ENCODE measurements around the gene OR51G2. TPM values are rescaled to one million over a fixed set of nuclear protein-coding genes. Genes with fewer than 3 reads are reported as not detected.

OR51G2 gene
- polyA plus RNA-seq, 1 donor (not counting 4 experiments of a cell fraction or from before 2014, with no cell fraction given): not detected

GRCh38 chr11:4903484-4903883, 15.7 kb downstream of the OR51G2 start, which contains the start of gene OR51A7:
Gene OR51A7 (plus strand): TSS chr11:4903783. CDS start chr11:4907370, 3,587 bp downstream.
- Histone ChIP-seq H3K36me3 (ENCODE audit: control insufficient read depth in 2 of 2, extremely low read depth in 1 of 2, insufficient read depth in 2 of 2, low read length in 2 of 2) (no peaks in the 10 kb centered on the region), H3K27me3 (ENCODE audit: control insufficient read depth, extremely low read depth, insufficient read depth, low read length) (no peaks in the 10 kb centered on the region), H3K27ac (ENCODE audit: control insufficient read depth, insufficient read depth, low read length) (no peak within 1 kb of the TSS), H2AFZ (ENCODE audit: control insufficient read depth, low read length) (no peak within 1 kb of the TSS), H3K9me1 (ENCODE audit: control insufficient read depth, extremely low read depth, insufficient read depth, low read length) (no peaks in the 10 kb centered on the region), H4K20me1 (ENCODE audit: control insufficient read depth, extremely low read depth, insufficient read depth, low read length) (no peaks in the 10 kb centered on the region), H3K9ac (ENCODE audit: control insufficient read depth, extremely low read depth, insufficient read depth, low read length) (no peak within 1 kb of the TSS), H3K4me2 (ENCODE audit: control insufficient read depth, extremely low read depth, insufficient read depth, low read depth, low read length) (no peak within 1 kb of the TSS), H3K9me3 (ENCODE audit: control insufficient read depth, low read depth, low read length) (no peaks in the 10 kb centered on the region), H3K4me3 (ENCODE audit: control insufficient read depth in 2 of 3, extremely low read depth in 1 of 3, insufficient read depth in 2 of 3, low read depth in 1 of 3, low read length in 3 of 3) (no peak within 1 kb of the TSS), H3K4me1 (ENCODE audit: control insufficient read depth, extremely low read depth, insufficient read depth, low read length) (no peaks in the 10 kb centered on the region), H3K79me2 (ENCODE audit: control insufficient read depth, insufficient read depth, low read length) (no peaks in the 10 kb centered on the region)
- dilution Hi-C loops (cut with MboI; ENCODE audit: extremely low pct_ligation_motif_present, low sequenced_read_pairs): no loop called here
- FAIRE-seq: no peak
- TF ChIP-seq EZH2 (IDR thresholded peaks at IDR 0.05; ENCODE audit: low read length) (no peak), CTCF (optimal IDR thresholded peaks at IDR 0.05 in 1 of 3, IDR thresholded peaks at IDR 0.05 in 1 of 3, conservative IDR thresholded peaks at IDR 0.05 in 1 of 3; ENCODE audit: extremely low read depth in 1 of 3, insufficient read depth in 2 of 3, low read length in 3 of 3) (no peak)
- DNase-seq (ENCODE audit: low read depth, low spot score): no peak

GRCh38 chr11:4891996-4892640, 27.0 kb downstream of the OR51G2 start:
- Histone ChIP-seq H3K27ac (ENCODE audit: control insufficient read depth, insufficient read depth, low read length) (no peak overlapping the region), H3K27me3 (ENCODE audit: control insufficient read depth, extremely low read depth, insufficient read depth, low read length) (no peaks in the 10 kb centered on the region), H3K9ac (ENCODE audit: control insufficient read depth, extremely low read depth, insufficient read depth, low read length) (no peak overlapping the region), H4K20me1 (ENCODE audit: control insufficient read depth, extremely low read depth, insufficient read depth, low read length) (no peaks in the 10 kb centered on the region), H3K79me2 (ENCODE audit: control insufficient read depth, insufficient read depth, low read length) (no peaks in the 10 kb centered on the region), H3K4me2 (ENCODE audit: control insufficient read depth, extremely low read depth, insufficient read depth, low read depth, low read length) (no peak overlapping the region), H3K4me1 (ENCODE audit: control insufficient read depth, extremely low read depth, insufficient read depth, low read length) (peaks cover 8% of the 10 kb centered on the region), H3K4me3 (ENCODE audit: control insufficient read depth in 2 of 3, extremely low read depth in 1 of 3, insufficient read depth in 2 of 3, low read depth in 1 of 3, low read length in 3 of 3) (no peak overlapping the region), H2AFZ (ENCODE audit: control insufficient read depth, low read length) (no peak overlapping the region), H3K36me3 (ENCODE audit: control insufficient read depth in 2 of 2, extremely low read depth in 1 of 2, insufficient read depth in 2 of 2, low read length in 2 of 2) (no peaks in the 10 kb centered on the region), H3K9me3 (ENCODE audit: control insufficient read depth, low read depth, low read length) (no peaks in the 10 kb centered on the region), H3K9me1 (ENCODE audit: control insufficient read depth, extremely low read depth, insufficient read depth, low read length) (no peaks in the 10 kb centered on the region)
- FAIRE-seq: peak; percentile 67
- dilution Hi-C loops (cut with MboI; ENCODE audit: extremely low pct_ligation_motif_present, low sequenced_read_pairs): no loop called here
- no peak for DNase-seq (ENCODE audit: low read depth, low spot score)
- TF ChIP-seq EZH2 (IDR thresholded peaks at IDR 0.05; ENCODE audit: low read length): no peak
- TF ChIP-seq CTCF (optimal IDR thresholded peaks at IDR 0.05 in 1 of 3, IDR thresholded peaks at IDR 0.05 in 1 of 3, conservative IDR thresholded peaks at IDR 0.05 in 1 of 3; ENCODE audit: extremely low read depth in 1 of 3, insufficient read depth in 2 of 3, low read length in 3 of 3): peak in 2 of 3 experiments; percentile 34 to 35
